Neural progenitor cell (in vitro differentiated cells): ENCODE data around the gene CIC.

Experiments
- EZH2 ChIP-seq: fragments of 200-600 bp; sonication (generic); IDR thresholded peaks from 2 replicates; pipeline ENCODE4 v1.6.1; 2017; ENCODE audit warnings: antibody characterized with exemption, mild to moderate bottlenecking, moderate library complexity
- EZH2phosphoT487 ChIP-seq: fragments of 200-600 bp; sonication (generic); IDR thresholded peaks from 2 replicates; pipeline ENCODE4 v1.6.1; 2017; ENCODE audit warnings: antibody characterized with exemption

- TF ChIP-seq EZH2 (no peak), EZH2phosphoT487 (no peak)
These were observed 65.1 kb downstream of the CIC start for GRCh38 chr19:42333975-42334696.
